Fibroblast of skin of right quadriceps (primary cell): ENCODE data around the gene ACP3.

Source experiments
- DNase-seq: peaks from one replicate; pipeline ENCODE4 v3.0.0-alpha.2; 2013

The ACP3 gene

DNA sequence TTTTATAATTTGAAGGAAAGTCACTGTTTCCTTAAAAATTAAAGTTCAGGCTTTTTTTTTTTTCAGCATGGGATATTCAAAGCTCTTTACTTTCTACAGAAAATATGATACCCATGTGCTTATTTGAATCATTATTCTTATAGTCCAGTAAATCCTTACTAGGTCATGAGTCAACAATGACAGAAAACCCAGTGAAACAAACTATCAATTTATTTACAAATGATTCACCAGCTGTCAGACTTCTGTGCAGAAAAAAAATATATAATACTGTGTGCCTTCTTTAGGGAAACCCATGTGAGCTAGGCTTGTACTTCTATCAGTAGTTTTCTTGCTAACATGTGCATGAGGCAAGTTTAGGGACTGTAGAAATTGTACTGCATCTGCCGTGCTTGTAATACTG is 1.2 kb downstream of the ACP3 start:
- peak; percentile 17 for DNase-seq

DNA sequence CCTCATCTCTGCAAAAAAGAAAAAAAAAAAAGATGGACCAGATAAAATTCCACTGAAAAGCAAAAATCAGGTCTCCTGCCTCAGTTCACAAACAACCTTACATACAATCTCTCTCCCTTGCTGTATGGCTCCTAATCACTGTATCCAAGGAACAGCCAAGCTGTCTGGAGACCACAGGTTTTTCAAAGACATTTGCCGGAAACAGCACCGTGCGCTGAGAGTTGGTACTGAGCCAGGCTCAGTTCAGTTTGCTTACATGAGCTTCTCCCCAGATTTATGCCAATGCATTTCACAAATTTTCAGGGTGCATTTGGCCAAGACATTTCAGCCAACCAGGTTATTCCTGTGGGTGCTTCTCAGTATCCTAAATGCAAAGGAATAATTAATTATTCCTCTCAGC is 4.1 kb downstream of the ACP3 start:
- no peak for DNase-seq

DNA sequence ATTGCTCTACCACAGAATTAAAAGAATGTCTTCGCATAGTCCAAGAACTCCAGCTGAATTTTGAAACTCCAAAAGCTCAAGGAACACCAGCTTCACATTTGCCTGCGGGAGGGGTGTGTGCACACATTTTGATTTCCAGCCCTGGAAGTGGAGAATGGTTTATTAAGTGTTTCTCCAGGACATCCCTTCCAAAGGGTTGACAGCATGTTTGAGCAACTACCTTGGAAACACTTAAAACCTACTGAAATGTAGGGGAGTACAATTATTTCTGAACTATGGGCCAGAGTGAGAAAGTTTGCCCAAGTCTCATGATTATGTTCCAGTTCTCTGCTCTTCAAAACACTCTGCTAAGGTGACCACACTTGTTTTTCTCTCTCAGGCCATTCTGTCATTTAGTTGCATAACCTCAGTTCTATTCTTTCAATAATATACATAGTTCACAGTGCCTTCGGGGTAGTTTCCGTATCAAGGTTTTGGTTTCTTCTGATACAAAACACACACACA is 7.9 kb downstream of the ACP3 start:
- DNase-seq = no peak

DNA sequence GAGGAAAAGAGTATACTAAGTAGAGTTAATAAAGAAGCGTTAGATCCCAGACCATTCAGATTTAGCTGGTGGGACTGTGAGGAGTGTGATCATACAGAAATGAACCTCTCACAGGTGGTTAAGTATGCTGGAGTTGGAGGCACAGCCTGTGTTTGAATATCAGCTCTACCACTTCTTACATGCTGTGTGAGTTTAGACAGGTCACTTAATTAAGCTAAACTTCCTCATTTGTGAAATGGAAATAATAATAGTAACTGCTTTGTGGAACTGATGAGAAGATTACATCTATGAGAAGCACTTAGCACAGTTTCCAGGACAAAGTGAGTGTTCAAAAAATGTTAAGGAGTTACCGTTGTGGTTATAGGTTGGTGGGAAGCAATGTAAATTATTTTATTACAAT is 8.4 kb downstream of the ACP3 start:
- DNase-seq = no peak

DNA sequence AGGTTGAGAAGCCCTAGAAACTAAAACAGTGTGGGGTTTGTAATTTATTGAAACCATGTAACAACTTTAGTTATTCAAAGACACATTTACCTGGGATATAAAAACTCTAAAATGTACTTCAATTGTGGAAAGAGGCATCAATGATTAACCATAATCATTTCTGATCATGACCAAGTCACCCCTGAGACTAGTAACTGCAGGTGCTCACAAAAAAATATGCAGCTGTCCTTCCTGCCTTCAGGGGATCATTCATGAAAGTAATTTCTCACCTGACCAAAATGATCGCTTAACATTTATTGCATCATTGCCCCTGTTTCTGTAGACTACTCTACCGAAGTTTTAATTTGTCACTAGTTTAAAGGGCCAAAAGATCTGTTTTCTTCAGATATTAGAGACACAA is 9.0 kb downstream of the ACP3 start:
- DNase-seq = no peak

DNA sequence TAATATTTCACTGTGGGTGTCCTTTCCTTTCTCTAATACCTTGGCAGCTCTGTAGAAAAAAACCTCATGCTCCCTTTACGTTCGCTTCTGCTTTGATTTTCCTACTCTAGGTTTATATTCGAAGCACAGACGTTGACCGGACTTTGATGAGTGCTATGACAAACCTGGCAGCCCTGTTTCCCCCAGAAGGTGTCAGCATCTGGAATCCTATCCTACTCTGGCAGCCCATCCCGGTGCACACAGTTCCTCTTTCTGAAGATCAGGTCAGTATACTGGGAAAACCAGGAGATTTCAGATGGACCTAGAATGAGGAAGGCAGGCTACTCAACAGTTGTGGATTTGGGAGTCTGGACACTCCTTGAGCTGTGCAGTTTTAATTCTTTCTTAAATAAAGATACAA is 14.9 kb downstream of the ACP3 start:
- DNase-seq = no peak

DNA sequence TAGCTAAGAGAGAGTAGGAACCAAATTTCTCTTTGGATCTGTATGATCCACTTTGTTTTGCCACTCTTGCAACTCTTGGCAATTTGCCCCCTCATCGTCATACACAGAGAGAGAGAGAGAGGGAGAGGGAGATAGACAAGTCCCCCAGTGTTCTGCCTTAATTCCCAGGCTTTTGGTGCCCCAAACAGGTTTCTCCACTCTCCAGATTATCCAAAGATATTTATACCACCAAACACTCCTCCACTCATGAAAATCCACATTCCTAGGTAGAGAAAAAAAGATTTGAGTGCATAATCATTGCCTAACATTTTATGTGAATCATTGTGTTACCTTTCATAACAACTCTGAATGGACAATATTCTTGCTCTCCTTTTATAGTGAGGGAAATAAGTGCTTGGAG is 15.3 kb downstream of the ACP3 start:
- no peak for DNase-seq

DNA sequence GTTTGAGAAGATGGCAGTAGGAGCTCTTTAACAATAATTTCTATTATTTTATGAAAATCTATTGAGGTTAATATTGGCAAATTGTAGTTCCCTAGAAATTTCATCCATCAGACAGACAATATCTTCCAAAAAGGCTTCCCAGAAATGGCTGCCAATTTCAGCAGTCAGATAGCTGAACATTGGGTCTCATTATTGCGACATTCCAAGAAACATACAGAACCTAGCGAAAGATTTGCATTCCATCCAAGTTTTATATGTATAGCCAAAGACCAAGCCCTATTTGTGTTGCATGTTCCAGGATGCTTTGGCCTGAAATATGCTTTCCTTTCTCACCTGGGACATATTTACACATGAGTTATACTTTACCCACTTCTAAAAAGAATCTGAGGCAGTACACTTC is 24.5 kb downstream of the ACP3 start:
- DNase-seq = no peak

DNA sequence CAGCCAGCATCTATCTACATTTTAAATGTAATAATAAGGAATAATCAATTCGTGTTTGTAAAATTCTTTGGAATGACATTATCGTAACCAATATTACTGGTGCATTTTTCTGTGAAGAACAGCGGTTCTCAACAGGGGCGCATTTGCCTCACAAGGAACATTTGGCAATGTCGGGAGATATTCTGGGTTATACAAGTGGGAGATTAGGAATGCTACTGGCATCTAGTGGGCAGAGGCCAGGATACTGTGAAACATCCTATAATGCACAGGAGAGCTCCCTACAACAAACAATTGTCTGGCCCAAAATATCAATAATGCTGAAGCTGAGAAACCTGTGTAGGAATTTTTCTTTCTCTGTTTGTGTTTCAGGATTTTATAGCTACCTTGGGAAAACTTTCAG is 25.0 kb downstream of the ACP3 start:
- no peak for DNase-seq

DNA sequence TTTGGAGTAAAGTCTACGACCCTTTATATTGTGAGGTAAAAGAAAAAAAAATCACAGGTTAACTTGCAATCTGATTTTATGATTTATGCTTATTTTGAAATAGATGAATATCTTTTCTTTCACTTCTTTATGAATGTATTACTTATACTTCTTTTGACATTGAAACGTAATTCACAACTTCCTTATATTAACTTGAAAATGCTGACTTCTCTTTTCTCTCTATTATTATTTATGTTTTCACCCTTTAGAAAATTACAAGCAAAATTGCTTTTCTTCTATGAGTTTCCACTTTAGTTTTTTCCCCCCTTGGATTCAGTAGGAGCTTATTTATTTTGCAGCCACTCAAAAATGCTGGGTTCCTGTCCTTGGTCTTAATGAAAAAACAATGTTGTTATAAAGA is 25.4 kb downstream of the ACP3 start:
- DNase-seq = no peak

DNA sequence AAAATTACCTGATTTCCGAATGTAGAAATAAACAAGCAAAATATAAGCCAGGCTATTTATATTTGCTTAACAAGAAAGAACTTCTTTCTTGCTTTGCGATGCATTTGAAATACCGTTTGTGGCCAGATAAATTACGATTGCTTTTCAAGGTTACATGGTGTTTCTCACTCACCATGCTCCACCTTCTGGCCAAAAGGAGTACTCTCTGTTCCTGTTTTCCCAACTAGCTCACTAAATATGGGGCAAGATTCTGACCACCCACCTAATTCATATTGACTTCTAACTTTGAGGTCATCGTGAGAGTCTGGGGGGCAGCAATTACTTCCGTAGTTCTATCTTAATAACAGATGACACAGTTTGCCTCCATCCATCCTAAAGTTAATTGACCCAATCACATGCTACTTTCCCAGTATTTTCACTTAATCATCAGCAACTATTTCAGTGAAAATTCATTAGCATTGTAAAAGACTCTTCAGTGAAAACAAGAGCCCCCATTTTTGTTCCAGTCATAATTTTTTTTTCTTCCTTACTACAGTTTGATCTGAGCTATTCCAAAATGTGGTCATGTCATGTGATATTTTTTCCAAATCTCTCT is 25.9 kb downstream of the ACP3 start:
- DNase-seq = peak; percentile 53

DNA sequence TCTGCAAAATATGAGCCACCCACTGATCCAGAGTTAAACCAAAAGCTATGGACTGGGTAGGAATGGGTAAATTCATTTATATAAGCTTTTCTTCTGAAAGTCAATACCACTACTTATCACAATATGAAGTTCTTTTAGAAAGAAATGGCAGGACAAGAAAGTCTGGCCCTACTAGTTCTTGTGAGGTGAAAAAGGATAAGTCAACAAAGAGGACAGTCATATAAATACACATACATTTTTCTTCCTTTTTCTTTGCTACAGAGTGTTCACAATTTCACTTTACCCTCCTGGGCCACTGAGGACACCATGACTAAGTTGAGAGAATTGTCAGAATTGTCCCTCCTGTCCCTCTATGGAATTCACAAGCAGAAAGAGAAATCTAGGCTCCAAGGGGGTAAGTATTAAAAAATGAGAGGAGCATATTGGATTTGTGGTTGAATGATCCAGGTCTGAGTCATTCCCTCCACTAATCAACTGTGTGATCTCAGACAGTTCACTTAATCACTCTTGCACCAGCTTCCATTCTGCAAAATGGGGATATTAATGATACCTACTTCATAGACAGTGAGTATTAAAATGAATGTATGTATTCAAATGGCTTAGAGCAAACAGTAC is 27.6 kb downstream of the ACP3 start:
- peak; percentile 41 for DNase-seq

DNA sequence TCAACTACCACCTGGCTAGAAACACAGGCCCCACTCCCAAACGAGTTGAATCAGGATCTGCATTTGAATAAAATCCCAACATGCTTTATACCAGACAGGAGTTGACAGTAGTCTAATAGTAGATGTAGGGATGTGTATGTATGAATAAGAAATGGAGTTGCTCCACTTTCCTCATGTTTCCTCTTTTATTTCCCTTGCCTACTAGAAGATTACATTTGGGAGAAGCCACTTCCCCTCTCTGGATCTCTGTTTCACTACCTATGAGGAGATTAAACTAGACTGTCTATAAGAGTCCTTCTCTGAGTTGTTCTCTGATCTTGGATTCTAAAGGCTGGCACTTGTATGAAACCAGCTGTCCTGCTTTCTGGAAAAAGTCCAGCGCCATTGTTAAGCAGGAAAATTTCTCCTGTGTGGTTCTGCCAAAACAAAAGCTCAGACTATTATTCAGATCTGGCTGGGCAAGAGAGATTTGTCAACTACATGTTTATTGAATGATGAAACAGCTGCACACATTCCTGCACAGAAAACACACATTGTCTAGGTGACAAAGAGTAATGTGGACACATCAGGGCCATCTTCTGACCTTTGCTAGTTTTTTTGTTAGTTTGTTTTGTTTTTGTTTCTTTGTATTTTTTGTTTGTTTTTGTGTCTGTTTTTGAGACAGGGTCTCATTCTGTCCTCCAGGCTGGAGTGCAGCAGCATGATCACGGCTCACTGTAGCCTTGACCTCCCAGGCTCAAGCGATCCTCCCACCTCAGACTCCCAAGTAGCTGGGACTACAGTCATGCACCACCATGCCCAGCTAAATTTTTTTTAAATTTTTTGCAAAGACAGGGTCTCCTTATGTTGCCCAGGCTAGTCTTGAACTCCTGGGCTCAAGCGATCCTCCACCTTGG is 29.9 kb downstream of the ACP3 start:
- DNase-seq = peak; percentile 18

DNA sequence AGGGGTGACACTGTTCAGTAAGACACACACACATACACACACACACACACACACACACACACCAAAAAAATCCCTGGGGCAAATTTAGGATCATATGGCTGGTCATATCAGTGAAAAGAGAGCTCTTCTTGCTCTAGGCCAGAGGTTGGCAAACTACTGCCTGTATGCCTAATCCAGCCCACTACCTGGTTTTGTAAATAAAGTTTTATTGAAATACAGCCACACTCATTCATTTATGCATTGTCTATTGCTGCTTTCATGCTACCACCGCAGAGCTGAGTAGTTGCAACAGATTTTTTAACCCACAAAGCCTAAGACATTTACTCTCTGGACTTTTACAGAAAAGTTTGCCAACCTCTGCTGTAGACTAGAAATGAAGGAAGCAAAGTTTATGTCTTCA is 30.6 kb downstream of the ACP3 start:
- no peak for DNase-seq

DNA sequence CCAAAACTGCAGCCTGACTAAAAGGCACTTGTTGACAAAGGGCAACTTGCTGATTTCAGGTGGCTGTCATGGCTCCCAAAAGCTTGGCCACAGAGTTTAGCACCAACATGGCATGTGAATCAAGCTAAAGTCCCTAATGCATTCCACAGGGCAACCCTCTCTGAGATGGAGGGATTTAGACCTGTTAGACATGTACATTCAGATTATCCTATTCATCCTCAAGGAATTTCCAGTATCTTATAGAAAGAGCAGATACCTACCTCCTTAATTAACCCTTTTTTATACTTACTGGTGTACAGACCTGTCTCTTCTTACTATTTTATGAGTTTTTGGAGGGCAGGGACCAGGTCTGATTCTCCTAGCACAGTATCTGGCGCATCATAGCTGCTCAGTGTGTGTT is 31.3 kb downstream of the ACP3 start:
- no peak for DNase-seq

DNA sequence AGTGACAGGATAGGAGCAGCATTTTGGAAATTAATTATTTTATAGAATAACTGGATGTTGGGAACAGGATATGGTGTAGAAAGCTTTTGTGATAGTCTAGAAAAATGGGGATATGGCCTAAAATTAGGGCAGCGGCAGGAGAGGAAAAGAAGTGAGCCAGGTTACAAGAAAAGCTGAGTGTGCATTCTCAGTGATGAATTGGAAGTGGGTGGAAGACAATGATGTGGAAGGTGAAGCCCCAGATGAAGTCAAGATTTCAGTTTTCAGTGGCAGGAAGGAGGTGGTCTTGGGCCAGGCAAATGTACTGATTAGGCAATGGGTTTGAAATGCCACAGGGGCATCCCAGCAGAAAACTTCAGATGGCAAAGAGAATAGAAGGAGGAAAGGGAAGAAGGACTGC is 33.6 kb downstream of the ACP3 start:
- no peak for DNase-seq

DNA sequence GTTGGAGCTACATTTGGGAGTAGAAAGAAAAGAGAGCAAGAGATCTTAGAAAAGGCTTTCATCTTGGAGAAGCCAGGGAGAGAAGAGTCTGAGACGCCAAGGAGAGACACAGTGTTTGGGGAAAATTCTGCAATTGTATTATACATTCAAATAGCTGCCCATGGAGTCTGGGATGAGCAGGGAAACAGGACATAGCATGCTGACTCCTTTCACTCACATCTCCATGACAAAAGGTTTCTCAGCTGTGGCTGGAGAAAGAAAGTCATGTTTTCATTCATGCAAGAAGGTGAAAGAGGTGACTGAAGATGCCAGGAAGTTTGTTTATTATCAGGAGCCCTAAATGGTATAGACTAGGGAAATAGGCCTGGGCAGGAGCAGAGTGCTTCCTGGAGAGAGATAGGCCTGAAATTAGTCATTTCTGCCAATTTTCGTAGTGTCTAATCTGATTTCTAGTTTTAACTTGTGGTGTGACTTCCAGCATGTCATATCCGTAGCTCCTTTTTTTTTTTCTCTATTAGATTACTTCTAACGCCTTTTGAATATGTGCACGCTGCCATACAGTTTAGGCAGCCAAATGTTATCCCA is 34.1 kb downstream of the ACP3 start:
- DNase-seq = no peak

DNA sequence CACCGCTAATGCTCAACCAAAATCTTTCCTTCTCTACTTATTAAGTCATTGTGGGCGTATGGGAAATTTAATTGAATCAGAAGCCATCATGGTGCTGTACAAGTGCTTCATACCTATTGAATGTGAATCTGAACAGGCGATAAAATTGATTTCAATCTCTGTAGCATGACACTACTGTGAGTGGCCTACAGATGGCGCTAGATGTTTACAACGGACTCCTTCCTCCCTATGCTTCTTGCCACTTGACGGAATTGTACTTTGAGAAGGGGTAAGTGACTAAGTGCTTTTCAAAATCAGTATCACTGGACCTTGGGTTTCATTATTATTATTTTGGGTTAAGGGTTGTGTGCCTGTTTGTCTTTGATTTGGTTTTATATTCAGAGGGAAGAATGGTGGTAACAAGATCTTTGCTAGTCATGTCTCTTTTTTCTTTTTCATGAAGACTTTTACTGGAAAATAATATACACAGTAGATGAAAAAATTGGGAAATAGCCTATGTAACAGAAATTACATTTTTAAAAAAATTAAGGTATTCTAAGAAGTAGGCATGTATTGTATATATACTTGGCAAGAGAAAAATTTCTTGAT is 35.4 kb downstream of the ACP3 start:
- peak; percentile 63 for DNase-seq

DNA sequence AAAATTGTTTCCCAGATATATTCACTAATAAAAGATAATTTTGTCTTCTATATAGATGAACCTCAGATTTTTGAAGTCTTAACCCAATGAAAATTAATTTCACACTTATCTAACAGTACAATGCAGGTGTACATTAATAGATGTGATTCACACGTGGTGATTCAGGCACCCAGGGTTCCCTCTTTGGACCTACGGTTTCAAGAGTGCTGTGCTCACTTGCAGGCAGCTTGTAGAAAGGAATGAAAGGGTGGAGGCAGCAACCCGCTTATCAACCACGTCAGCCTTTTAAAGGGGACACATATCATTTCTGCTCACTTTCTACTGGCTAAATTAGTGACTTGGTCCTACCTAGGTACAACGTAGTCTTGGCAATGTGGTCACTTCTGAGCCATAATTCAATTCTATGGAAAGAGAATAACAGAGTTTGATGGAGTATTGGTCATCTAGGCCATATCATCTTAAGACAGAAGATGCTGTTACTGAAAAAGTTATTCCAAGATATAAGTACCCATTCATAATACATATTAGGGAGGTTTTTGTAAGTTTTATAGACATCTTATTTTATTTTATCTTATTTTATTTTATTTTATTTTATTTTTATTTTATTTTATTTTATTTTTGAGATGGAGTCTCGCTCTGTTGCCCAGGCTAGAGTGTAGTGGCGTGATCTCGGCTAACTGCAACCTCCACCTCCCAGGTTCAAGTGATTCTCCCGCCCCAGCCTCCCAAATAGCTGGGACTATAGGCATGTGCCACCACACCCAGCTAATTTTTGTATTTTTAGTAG is 37.9 kb downstream of the ACP3 start:
- no peak for DNase-seq

DNA sequence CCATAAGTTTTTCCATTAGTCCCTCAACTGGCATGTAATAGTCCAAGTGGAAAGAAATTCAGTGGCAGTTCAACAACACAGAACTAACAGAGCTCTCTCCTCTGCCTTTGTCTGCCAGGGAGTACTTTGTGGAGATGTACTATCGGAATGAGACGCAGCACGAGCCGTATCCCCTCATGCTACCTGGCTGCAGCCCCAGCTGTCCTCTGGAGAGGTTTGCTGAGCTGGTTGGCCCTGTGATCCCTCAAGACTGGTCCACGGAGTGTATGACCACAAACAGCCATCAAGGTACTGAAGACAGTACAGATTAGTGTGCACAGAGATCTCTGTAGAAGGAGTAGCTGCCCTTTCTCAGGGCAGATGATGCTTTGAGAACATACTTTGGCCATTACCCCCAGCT is 39.4 kb downstream of the ACP3 start:
- no peak for DNase-seq

DNA sequence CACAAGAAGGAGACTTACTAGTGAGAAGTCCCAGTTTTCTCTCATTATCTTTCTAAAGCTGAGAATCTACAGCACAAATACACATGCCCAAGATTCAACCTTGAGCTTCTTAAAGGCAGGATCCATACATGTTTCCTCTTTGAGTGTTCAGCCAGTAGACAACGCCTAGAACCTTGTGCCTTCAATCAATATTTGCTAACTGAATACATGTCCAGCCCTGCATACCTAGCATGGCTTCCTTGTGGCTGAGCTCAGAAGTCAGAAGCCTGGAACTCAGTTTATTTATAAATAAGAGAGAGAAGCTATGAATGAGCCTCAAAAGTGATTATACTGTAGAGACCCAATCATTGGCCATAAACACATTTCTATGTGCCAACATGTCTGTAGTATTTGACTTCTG is 43.5 kb downstream of the ACP3 start:
- DNase-seq = no peak

DNA sequence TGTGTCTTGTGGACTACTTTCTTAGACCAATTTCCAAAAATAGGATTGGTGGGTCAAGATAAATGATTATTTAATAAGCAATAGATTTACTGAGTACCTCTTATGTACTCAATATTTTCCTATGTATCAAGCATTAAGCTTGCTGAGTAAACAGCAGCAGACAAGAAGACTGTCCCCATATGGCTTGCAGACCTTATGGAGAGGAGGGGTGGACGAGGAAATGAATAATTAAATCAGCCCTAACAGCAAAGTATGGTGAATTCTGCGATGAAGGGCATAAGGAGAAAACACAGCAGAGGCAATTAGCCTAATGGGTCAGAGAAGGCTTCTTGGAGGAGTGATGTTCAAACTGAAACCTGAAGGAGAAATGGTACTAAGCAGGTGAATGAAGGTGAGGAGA is 45.1 kb downstream of the ACP3 start:
- no peak for DNase-seq

DNA sequence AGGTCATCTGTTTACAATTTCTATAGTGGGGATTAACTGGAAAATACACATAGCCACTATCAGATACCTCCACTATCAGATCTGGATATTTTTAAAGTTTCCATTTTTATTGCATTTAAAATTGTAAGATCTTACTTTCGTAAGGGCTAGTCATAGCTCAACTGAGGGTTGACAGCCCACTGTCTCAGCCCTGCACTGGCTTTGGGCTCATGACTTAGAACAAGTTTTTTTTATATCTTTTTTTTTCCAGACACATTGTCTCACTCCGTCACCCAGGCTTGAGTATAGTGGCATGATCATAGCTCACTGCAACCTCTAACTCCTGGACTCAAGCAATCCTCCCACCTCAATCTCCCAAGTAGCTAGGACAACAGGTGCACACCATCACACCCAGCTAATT is 51.3 kb downstream of the ACP3 start:
- no peak for DNase-seq
